H1 (cell line): ENCODE measurements around the gene RDH12. TPM values are rescaled to one million over a fixed set of nuclear protein-coding genes. Genes with fewer than 3 reads are reported as not detected.

Source experiments
- CTCF ChIA-PET: fragments of 300-600 bp; sonication (Branson Sonifier 250); formaldehyde crosslinking; loops from one replicate; lab custom pipeline; 2021; ENCODE audit not compliant: partially characterized antibody; lab: Charles Lee
- POLR2A ChIA-PET: fragments of 300-600 bp; sonication (Branson Sonifier 250); formaldehyde crosslinking; loops from one replicate; lab custom pipeline; 2021; ENCODE audit warnings: inconsistent platforms; ENCODE audit not compliant: partially characterized antibody; lab: Charles Lee
- DNase-seq, 2 experiments: peaks; one replicate each; pipeline versions ENCODE4 v3.0.0 to v3.0.0-alpha.2; 2010 to 2022; ENCODE audit warnings: low spot score in 2 of 2, low read depth in 1 of 2, mixed read lengths in 1 of 2
- FAIRE-seq: peaks from 2 replicates; lab custom pipeline; 2011; peaks lifted over from hg19 to GRCh38; lab: Jason Lieb, UNC
- H2AFZ ChIP-seq: 2 replicates; pipeline ENCODE4 v1.8.1; 2012; ENCODE audit warnings: low read length, inconsistent platforms
- H2AK5ac ChIP-seq: 2 replicates; pipeline ENCODE4 v1.6.1; 2013; ENCODE audit warnings: low read depth, low read length
- H2BK120ac ChIP-seq: replicated peaks from 2 replicates; pipeline ENCODE3; 2013; ENCODE audit warnings: low read depth, low read length, inconsistent platforms
- H2BK12ac ChIP-seq: 2 replicates; pipeline ENCODE4 v1.6.1; 2013; ENCODE audit warnings: low read depth, low read length
- H2BK15ac ChIP-seq: 2 replicates; pipeline ENCODE4 v1.6.1; 2013; ENCODE audit warnings: low read length
- H2BK20ac ChIP-seq: 2 replicates; pipeline ENCODE4 v1.6.1; 2013; ENCODE audit warnings: low read length
- H2BK5ac ChIP-seq: 2 replicates; pipeline ENCODE4 v1.6.1; 2013; ENCODE audit warnings: low read depth, low read length
- H3K14ac ChIP-seq: 2 replicates; pipeline ENCODE4 v1.6.1; 2013; ENCODE audit warnings: inconsistent platforms; ENCODE audit not compliant: insufficient read length
- H3K18ac ChIP-seq: 2 replicates; pipeline ENCODE4 v1.6.1; 2013; ENCODE audit warnings: low read length; ENCODE audit errors: extremely low read depth
- H3K23ac ChIP-seq: 2 replicates; pipeline ENCODE4 v1.6.1; 2013; ENCODE audit warnings: inconsistent platforms; ENCODE audit not compliant: insufficient read length
- H3K23me2 ChIP-seq: 2 replicates; pipeline ENCODE4 v1.6.1; 2013; ENCODE audit warnings: low read depth, low read length
- H3K27ac ChIP-seq: 2 replicates; pipeline ENCODE4 v1.6.1; 2011; ENCODE audit warnings: low read depth, low read length, inconsistent platforms
- H3K27me3 ChIP-seq, 4 experiments: replicated peaks in 1 of 4; 1 replicate in 1 of 4; 2 replicates in 3 of 4; pipeline versions ENCODE4 v1.6.1 to v1.8.1; 2011 to 2013; ENCODE audit warnings: low read length in 3 of 4, mild to moderate bottlenecking in 3 of 4, inconsistent platforms in 2 of 4, mixed read lengths in 2 of 4, moderate library complexity in 1 of 4; ENCODE audit not compliant: control insufficient read depth in 3 of 4, insufficient read depth in 3 of 4; ENCODE audit errors: extremely low read depth in 1 of 4
- H3K36me3 ChIP-seq, 4 experiments: 2 replicates each; pipeline versions ENCODE4 v1.6.1 to v1.8.1; 2011 to 2013; ENCODE audit warnings: mild to moderate bottlenecking in 4 of 4, low read length in 3 of 4, moderate library complexity in 2 of 4, control low read depth in 1 of 4, inconsistent platforms in 1 of 4; ENCODE audit not compliant: insufficient read depth in 4 of 4, control insufficient read depth in 2 of 4
- H3K4ac ChIP-seq: replicated peaks from 2 replicates; pipeline ENCODE3; 2013; ENCODE audit warnings: low read length, low read depth, mixed read lengths, inconsistent platforms; ENCODE audit not compliant: insufficient read length
- H3K4me1 ChIP-seq, 4 experiments: replicated peaks in 1 of 4; 1 replicate in 1 of 4; 2 replicates in 3 of 4; pipeline versions ENCODE4 v1.6.1 to v1.8.1; 2011 to 2013; ENCODE audit warnings: low read length in 3 of 4, inconsistent platforms in 2 of 4, mixed read lengths in 1 of 4; ENCODE audit not compliant: insufficient read depth in 4 of 4, control insufficient read depth in 3 of 4
- H3K4me2 ChIP-seq, 2 experiments: 2 replicates each; pipeline versions ENCODE4 v1.6.1 to v1.8.1; 2011 to 2013; ENCODE audit warnings: low read depth in 2 of 2, low read length in 2 of 2, control low read depth in 1 of 2, inconsistent platforms in 1 of 2, mild to moderate bottlenecking in 1 of 2; ENCODE audit not compliant: insufficient read depth in 1 of 2
- H3K4me3 ChIP-seq, 4 experiments: fragments of 200-600, 300-600 bp in 1 of 4; sonication (generic), shearing (Covaris generic), sonication (Bioruptor Twin) in 1 of 4; 2 replicates each; pipeline versions ENCODE4 v1.5.1 to v1.8.1; 2011 to 2016; ENCODE audit warnings: low read length in 4 of 4, low read depth in 3 of 4, control low read depth in 2 of 4, inconsistent platforms in 2 of 4, mild to moderate bottlenecking in 2 of 4, mixed read lengths in 1 of 4, moderate library complexity in 1 of 4; ENCODE audit not compliant: insufficient read depth in 2 of 4; ENCODE audit errors: extremely low read depth in 1 of 4
- H3K56ac ChIP-seq: replicated peaks from 2 replicates; pipeline ENCODE3; 2013; ENCODE audit warnings: low read depth, mild to moderate bottlenecking, mixed read lengths, low read length, inconsistent platforms; ENCODE audit not compliant: insufficient read length
- H3K79me1 ChIP-seq: 2 replicates; pipeline ENCODE4 v1.6.1; 2013; ENCODE audit warnings: low read depth, low read length, control low read depth
- H3K79me2 ChIP-seq, 2 experiments: 2 replicates each; pipeline versions ENCODE4 v1.6.1 to v1.8.1; 2012 to 2013; ENCODE audit warnings: low read length in 2 of 2, mild to moderate bottlenecking in 2 of 2, inconsistent platforms in 1 of 2; ENCODE audit not compliant: insufficient read depth in 2 of 2, control insufficient read depth in 1 of 2
- H3K9ac ChIP-seq, 4 experiments: replicated peaks in 1 of 4; 1 replicate in 1 of 4; 2 replicates in 3 of 4; pipeline versions ENCODE4 v1.6.1 to v1.8.1; 2011 to 2013; ENCODE audit warnings: low read depth in 3 of 4, low read length in 3 of 4, control low read depth in 2 of 4, mild to moderate bottlenecking in 2 of 4, moderate library complexity in 2 of 4, inconsistent platforms in 1 of 4; ENCODE audit errors: extremely low read depth in 1 of 4
- H3K9me3 ChIP-seq, 2 experiments: 2 replicates each; pipeline versions ENCODE4 v1.6.1 to v1.8.1; 2012 to 2013; ENCODE audit warnings: mild to moderate bottlenecking in 2 of 2, moderate library complexity in 2 of 2, control low read depth in 1 of 2, inconsistent platforms in 1 of 2, low read depth in 1 of 2, low read length in 1 of 2, mixed read lengths in 1 of 2; ENCODE audit not compliant: insufficient read depth in 2 of 2
- H4K20me1 ChIP-seq, 2 experiments: replicated peaks in 1 of 2; 2 replicates each; pipeline versions ENCODE3 to v1.8.1; 2011 to 2013; ENCODE audit warnings: inconsistent platforms in 2 of 2, low read length in 2 of 2, mild to moderate bottlenecking in 1 of 2; ENCODE audit not compliant: insufficient read depth in 2 of 2, control insufficient read depth in 1 of 2
- H4K5ac ChIP-seq: 2 replicates; pipeline ENCODE4 v1.6.1; 2013; ENCODE audit warnings: low read length, low read depth, mixed read lengths, inconsistent platforms; ENCODE audit not compliant: insufficient read length
- H4K8ac ChIP-seq: 2 replicates; pipeline ENCODE4 v1.8.0; 2013; ENCODE audit warnings: mild to moderate bottlenecking, moderate library complexity, low read length, inconsistent platforms; ENCODE audit not compliant: insufficient read depth; ENCODE audit errors: extremely low read depth
- H4K91ac ChIP-seq: replicated peaks from 2 replicates; pipeline ENCODE3; 2013; ENCODE audit warnings: low read length, mixed read lengths, inconsistent platforms; ENCODE audit not compliant: insufficient read length
- GTF2F1 ChIP-seq: IDR thresholded peaks from 2 replicates; pipeline ENCODE4 v1.6.1; 2012; ENCODE audit warnings: low read depth, low read length, improper control_type of control experiment, borderline replicate concordance
- KDM1A ChIP-seq: fragments of 200-600, 300-600 bp; sonication (generic); IDR thresholded peaks from 2 replicates; pipeline ENCODE4 v1.7.1; 2016; ENCODE audit warnings: mild to moderate bottlenecking, low read length, borderline replicate concordance
- RAD21 ChIP-seq, 2 experiments: IDR thresholded peaks in 1 of 2; conservative IDR thresholded peaks in 1 of 2; 2 replicates each; pipeline ENCODE4 v1.6.1; 2011; ENCODE audit warnings: low read depth in 2 of 2, low read length in 2 of 2, improper control_type of control experiment in 1 of 2, inconsistent platforms in 1 of 2, mild to moderate bottlenecking in 1 of 2, moderate library complexity in 1 of 2
- RBBP5 ChIP-seq: IDR thresholded peaks from 2 replicates; pipeline ENCODE4 v1.7.1; 2012; ENCODE audit warnings: low read depth, mild to moderate bottlenecking, inconsistent platforms, low read length, moderate library complexity, borderline replicate concordance
- SP4 ChIP-seq: IDR thresholded peaks from 2 replicates; pipeline ENCODE4 v1.6.1; 2012; ENCODE audit warnings: low read length, inconsistent platforms
- TCF12 ChIP-seq: IDR thresholded peaks from 2 replicates; pipeline ENCODE4 v1.6.1; 2011; ENCODE audit warnings: low read depth, mild to moderate bottlenecking, low read length
- WGBS, 2 experiments: shearing (Covaris generic) in 1 of 2; methylation state at CpG; one replicate each; pipeline versions ENCODE4 v1.1.6 to v1.1.7; 2013 to 2015; ENCODE audit warnings: low lambda C conversion rate in 2 of 2, mixed read lengths in 2 of 2, inconsistent platforms in 1 of 2, low coverage in 1 of 2, missing lambda C conversion rate in 1 of 2; ENCODE audit not compliant: insufficient replicate concordance in 2 of 2, insufficient coverage in 1 of 2, insufficient read length in 1 of 2; ENCODE audit errors: extremely low coverage in 1 of 2, missing lambda C conversion rate in 1 of 2; 5-methylcytosine and 5-hydroxymethylcytosine counted together
- polyA plus RNA-seq, 7 experiments: library from polyadenylated mRNA; depleted of rRNA in 3 of 7; stranded (reverse) in 5 of 7; unstranded in 2 of 7; fragments of >200 nt in 5 of 7; fragments of 200-250 nt in 2 of 7; gene quantifications; 1 replicate in 5 of 7; 2 replicates in 1 of 7; 4 replicates in 1 of 7; pipeline versions ENCODE4 v1.2.1 to v1.2.3, GENCODE V29; 2011 to 2013; ENCODE audit warnings: missing spikeins in 2 of 7, mixed read lengths in 2 of 7
- total RNA-seq: library from RNA; stranded (reverse); fragmentation: NEBNext Ultra II Directional; extraction: Animal tissue kit (Norgen Biotek cat#: 25700); gene quantifications from 2 replicates; pipeline ENCODE4 v1.2.1, GENCODE V29; 2021
- TF ChIP-seq, protein P1 (sequence below): IDR thresholded peaks from 2 replicates; pipeline ENCODE4 v1.6.1; 2011; ENCODE audit warnings: low read depth, mild to moderate bottlenecking, low read length; ENCODE audit not compliant: insufficient read depth

The RDH12 gene
- total and polyA plus RNA-seq, 2 of the 8 experiments (the other 6 are each of a cell fraction or from before 2014, with no cell fraction given): 1.2 to 1.5 TPM

DNA sequence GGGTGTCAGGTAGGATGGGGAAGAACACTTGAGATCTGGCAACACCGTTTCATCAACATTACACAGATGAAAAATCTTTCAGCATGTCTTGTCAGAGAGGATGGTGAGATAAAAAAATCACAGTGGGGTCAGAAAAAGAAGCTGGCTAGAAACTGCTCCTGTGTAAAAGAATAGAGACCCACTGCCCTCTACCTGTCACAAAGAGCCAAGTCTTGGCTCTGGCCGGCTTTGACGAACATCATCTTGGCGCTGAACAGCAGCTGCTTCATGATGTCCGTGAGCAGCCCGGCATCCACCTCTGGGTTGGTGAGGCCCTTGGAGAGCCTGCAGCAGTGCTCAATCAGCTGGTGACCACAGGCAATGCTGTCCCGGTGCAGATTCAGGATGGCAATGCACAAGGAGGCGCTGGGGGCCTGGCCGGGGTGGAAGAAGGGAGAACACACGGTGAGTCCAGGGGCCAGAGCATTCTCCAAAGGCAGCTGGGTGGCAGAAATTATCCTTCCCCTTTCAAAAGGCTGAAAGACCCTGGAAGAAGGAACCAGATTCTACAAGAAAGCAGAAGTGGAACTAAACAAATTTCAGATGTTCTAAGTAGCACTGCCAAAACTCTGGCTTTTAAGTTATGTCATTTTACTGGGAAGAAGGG, 64.5 kb downstream of the RDH12 start:
- no peak overlapping the region for H3K23ac ChIP-seq
- H3K4me3 ChIP-seq: no peak overlapping the region
- H3K4me2 ChIP-seq: no peak overlapping the region
- H4K91ac ChIP-seq: no peak overlapping the region
- no peak overlapping the region for H2BK12ac ChIP-seq
- TF ChIP-seq RAD21 (IDR thresholded peaks at IDR 0.05 in 1 of 2, conservative IDR thresholded peaks at IDR 0.05 in 1 of 2; ENCODE audit: low read depth in 2 of 2, low read length in 2 of 2) (0 out of 4 replicates have a peak, but pooled peaks of 1 of the 2 experiments have one; percentile 8), RBBP5 (no peak), GTF2F1 (no peak), KDM1A (no peak), SP4 (no peak), TCF12 (no peak)
- TF ChIP-seq, protein P1, sequence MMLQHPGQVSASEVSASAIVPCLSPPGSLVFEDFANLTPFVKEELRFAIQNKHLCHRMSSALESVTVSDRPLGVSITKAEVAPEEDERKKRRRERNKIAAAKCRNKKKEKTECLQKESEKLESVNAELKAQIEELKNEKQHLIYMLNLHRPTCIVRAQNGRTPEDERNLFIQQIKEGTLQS: no peak
- TF ChIP-seq, all 59 proteins: peak for 1
- H4K8ac ChIP-seq: no peak overlapping the region
- H3K9ac ChIP-seq: no peak overlapping the region
- H3K36me3 ChIP-seq: peaks cover 21 to 65% (median 50%) of the 10 kb centered on the region in 4 experiments
- no peaks in the 10 kb centered on the region for H3K79me1 ChIP-seq
- no peak overlapping the region for H2AFZ ChIP-seq
- no peak overlapping the region for H2BK120ac ChIP-seq
- H2BK5ac ChIP-seq: no peak overlapping the region
- H3K56ac ChIP-seq: no peak overlapping the region
- H3K4me1 ChIP-seq: no peaks in the 10 kb centered on the region
- FAIRE-seq (no peak), DNase-seq (no peak)
- H3K9me3 ChIP-seq: no peaks in the 10 kb centered on the region
- H3K27ac ChIP-seq: no peak overlapping the region
- no peak overlapping the region for H3K18ac ChIP-seq
- WGBS, 2 experiments: 91% methylated on average over 10 of the region's 10 CpGs; no CpG with 5 or more reads in 1 of the 2 experiments
- ChIA-PET POLR2A (interaction anchor here (1.1 kb wide), 1 partner anchor 29 kb away, joined by 3 read pairs; no protein-coding TSS in a partner anchor), CTCF (interaction anchor here (1.1 kb wide), 1 partner anchor 182 kb away, joined by 4 read pairs; no protein-coding TSS in a partner anchor)
- no peak overlapping the region for H2BK15ac ChIP-seq
- no peak overlapping the region for H2BK20ac ChIP-seq
- H4K5ac ChIP-seq: no peak overlapping the region
- H3K23me2 ChIP-seq: no peaks in the 10 kb centered on the region
- H4K20me1 ChIP-seq: no peaks in the 10 kb centered on the region
- H3K4ac ChIP-seq: no peak overlapping the region
- no peaks in the 10 kb centered on the region for H3K27me3 ChIP-seq
- no peak overlapping the region for H2AK5ac ChIP-seq
- no peaks in the 10 kb centered on the region for H3K79me2 ChIP-seq
- H3K14ac ChIP-seq: no peak overlapping the region
